GM12801 (cell line): ENCODE measurements around the gene ALKBH2.

Experiments used
- TF ChIP-seq, protein P1 (sequence below): IDR thresholded peaks from one replicate; pipeline ENCODE4 v1.5.1; 2011; ENCODE audit warnings: control low read depth; ENCODE audit not compliant: insufficient read length; ENCODE audit errors: extremely low read depth

Gene ALKBH2

DNA sequence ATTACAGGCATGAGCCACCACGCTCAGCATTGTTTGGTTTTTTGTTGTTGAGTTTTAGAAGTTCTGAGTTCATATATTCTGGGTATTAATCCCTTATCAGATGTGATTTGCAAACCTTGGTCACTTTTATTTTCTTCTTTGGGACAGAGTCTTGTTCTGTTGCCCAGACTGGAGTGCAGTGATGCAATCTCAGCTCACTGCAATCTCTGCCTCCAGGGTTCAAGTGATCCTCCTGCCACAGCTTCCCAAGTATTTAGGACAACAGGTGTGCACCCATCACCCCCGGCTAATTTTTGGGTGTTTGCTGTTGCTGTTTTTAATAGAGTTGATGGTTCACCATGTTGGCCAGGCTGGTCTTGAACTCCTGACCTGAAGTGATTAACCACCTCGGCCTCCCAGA is 29.1 kb downstream of the ALKBH2 start:
- TF ChIP-seq, protein P1, sequence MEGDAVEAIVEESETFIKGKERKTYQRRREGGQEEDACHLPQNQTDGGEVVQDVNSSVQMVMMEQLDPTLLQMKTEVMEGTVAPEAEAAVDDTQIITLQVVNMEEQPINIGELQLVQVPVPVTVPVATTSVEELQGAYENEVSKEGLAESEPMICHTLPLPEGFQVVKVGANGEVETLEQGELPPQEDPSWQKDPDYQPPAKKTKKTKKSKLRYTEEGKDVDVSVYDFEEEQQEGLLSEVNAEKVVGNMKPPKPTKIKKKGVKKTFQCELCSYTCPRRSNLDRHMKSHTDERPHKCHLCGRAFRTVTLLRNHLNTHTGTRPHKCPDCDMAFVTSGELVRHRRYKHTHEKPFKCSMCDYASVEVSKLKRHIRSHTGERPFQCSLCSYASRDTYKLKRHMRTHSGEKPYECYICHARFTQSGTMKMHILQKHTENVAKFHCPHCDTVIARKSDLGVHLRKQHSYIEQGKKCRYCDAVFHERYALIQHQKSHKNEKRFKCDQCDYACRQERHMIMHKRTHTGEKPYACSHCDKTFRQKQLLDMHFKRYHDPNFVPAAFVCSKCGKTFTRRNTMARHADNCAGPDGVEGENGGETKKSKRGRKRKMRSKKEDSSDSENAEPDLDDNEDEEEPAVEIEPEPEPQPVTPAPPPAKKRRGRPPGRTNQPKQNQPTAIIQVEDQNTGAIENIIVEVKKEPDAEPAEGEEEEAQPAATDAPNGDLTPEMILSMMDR, result no peak

DNA sequence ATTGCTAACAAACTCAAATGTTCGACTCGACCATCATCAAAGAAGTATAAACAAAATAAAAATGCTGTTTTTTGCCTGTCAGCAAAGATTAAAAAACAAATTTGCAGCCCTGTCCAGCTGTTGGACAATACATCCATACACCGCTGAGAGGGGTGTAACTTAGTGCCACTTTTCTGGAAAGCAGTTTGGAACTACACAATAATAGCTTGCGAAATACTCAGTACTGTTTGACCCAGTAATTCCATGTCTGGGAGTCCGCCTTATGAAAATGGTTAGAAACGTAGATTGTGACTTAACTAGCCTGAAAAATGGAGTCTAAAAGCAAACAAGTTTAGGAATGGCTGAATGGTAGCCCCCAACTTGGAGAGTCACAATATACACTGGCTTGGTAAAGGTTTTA is 34.5 kb downstream of the ALKBH2 start:
- TF ChIP-seq, protein P1, result no peak

DNA sequence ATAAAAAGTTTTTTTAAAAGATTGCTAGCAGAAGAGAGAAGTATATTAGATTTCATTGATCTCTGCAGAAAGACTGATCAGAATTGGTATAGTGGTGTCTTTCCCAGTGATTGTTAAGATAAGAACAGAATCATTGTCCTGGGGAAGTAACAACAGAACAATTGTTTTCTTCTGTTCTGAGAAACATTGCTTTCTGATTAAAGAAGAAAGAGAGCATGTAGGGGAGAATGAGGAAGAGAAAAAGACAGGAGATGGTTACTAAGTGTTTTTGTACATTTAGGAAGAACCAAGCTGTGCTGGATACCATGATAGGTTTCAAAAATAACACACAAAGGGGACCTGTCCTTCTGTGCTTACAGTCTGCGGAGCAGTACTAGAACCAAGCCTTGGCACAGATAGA is 35.9 kb downstream of the ALKBH2 start:
- TF ChIP-seq, protein P1, result no peak

DNA sequence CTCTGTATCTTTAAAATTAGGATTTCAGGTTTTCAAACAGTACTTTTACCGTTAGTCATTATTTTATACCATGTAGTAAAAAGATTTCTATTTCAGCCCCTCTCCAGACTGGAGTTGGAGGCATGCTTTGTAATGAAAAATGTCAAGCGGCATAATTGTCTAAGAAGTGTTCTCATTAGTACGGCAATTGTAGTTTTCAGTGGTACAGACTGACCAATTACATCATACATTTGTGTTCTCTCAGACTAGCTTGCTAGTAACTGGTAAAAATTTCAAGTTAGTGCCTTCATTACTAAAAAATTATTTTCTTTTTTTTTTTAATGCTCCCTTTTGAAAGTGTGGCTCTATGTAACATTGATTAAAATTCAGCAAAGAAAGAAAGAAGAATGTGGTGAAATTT is 36.4 kb downstream of the ALKBH2 start:
- TF ChIP-seq, protein P1, result no peak

DNA sequence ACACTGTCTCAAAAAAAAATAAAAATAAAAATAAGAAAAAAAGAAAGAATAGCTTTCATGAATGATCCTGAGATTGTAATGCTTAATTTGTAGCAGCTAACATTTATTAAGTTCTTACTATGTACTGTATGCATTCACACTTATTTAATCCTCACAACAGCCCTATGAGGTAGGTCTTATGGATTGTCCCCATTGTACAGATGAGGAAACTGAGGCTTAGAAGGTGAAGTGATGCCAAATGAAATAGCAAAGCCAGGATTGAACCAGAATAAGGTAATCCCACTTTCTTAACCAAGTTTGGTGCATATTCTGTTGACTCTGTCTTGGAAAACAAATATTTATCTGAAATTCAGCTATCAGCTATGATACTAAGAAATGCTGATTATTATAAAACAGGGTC is 38.8 kb downstream of the ALKBH2 start:
- TF ChIP-seq, protein P1, result no peak

DNA sequence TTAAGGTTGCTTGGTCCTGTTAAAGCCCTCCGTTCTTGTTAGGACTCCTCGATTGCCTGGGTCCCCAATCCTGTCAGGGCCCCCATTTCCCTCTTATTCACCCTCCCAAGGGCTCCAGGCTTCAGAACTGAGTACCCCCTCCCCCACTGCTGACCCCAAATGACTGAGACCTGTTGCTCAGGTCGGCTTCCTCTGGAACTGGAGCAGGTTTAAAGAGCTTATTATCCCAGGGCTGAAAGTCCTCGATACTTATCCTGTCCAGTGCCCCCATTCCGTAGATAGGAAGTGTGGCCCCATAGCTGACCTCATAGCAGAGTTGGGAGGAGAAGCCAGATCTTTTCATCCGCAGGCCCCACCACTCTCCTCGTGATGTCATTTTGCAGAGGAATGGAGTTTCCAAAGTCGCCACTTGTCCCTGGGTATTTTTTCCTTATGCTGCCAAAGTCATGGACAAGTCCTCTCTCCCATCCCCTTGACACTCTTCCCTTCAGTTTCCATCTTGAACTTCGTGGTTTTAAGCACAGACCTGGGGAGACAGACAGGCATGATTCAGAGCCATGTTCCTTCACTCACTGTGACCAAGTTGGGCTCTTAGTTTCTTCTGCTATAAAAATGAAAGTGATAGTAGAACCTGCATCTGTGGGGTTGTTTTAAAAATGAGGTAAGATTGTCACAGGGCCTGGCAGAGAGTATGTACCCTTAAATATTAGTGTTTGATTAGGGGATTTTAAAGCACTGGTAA is 39.7 kb downstream of the ALKBH2 start:
- TF ChIP-seq, protein P1, result no peak

DNA sequence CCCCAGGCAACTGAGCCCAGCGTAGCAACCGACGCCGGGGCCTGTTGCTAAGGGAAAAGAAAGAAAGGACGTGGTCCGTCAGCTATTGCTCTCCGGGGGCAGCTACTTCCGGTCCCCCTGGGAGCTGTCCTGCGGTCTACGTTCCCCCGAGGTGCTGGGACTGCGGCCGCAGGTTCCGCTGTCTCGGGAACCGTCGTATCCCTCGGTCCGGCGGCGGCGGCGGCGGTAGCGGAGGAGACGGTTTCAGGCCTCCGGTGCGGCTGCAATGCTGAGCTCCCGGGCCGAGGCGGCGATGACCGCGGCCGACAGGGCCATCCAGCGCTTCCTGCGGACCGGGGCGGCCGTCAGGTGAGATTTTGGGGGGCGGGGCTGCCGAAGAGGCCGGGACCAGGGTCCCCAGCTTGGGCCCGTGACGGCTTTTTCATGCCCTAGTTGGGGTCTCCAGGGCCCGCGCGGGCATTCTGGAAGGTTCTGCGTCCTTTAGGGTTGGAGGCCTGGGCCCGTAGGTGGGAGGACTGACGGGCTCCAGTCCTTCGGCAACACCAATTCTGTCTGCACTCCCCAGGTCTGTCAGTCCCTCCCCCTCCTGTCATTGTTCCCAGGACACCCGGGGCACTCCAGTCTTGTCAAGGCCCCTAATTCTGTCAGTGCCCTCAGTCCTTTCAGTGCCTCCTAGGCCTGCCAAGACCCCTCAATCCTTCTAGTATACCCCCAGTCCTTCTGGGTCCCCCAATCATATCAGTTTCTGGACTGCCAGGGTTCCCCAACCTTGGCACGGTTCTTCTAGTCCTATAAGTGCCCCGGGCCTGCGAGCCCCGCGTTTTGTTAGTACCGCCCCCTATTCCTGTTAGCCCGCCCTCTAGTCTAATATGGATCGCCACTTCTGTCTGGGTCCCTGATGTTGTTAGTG is 40.6 kb downstream of the ALKBH2 start, which contains the start of gene USP30:
USP30 (plus strand) TSS at position 163 of the 910 bp plus-strand sequence; CDS start at position 266, 103 bp downstream.
- TF ChIP-seq, protein P1, result no peak
